ENCODE data around the gene TMEM208. TPM values are rescaled to one million over a fixed set of nuclear protein-coding genes. Genes with fewer than 3 reads are reported as not detected.

The TMEM208 gene
- total and polyA plus RNA-seq, 4 donors = 22.1 to 196 (median 93.8) TPM

GRCh38 chr16:67188323-67188722, 38.6 kb upstream of the TMEM208 start:
- TF ChIP-seq CTCF (IDR thresholded peaks at IDR 0.05; ENCODE audit: control extremely low read depth, extremely low read depth) = no peak
- H3K27me3 ChIP-seq (ENCODE audit: control insufficient read depth in 3 of 3, insufficient read depth in 3 of 3, low read length in 2 of 3) = no peaks in the 10 kb centered on the region
- H3K4me1 ChIP-seq (ENCODE audit: control insufficient read depth in 5 of 5, insufficient read depth in 5 of 5, low read length in 5 of 5) = peaks cover 8 to 38% (median 18%) of the 10 kb centered on the region in 5 donors
- ATAC-seq (ENCODE audit: insufficient read depth, low FRiP score) = no peak
- no peaks in the 10 kb centered on the region for H3K36me3 ChIP-seq (ENCODE audit: control insufficient read depth in 4 of 4, insufficient read depth in 4 of 4, low read length in 4 of 4)
- no peak overlapping the region for H3K4me3 ChIP-seq
- DNase-seq = no peak
- no peaks in the 10 kb centered on the region for H3K9me3 ChIP-seq (ENCODE audit: control insufficient read depth in 4 of 4, insufficient read depth in 3 of 4, low read length in 3 of 4)
- H3K9ac ChIP-seq (ENCODE audit: insufficient read depth in 1 of 2, low read length in 2 of 2) = no peak overlapping the region
- no peak overlapping the region for H3K27ac ChIP-seq (ENCODE audit: low read depth in 1 of 2, low read length in 1 of 2)
- 83 to 85% methylated on average over 4 of the region's 4 CpGs for WGBS, 2 donors

- ATAC-seq (ENCODE audit: insufficient read depth, low FRiP score) (no peak), DNase-seq (no peak)
- no peak overlapping the region for H3K9ac ChIP-seq (ENCODE audit: insufficient read depth in 1 of 2, low read length in 2 of 2)
- peaks cover 0 to 1% (median 0%) of the 10 kb centered on the region in 4 donors for H3K36me3 ChIP-seq (ENCODE audit: control insufficient read depth in 4 of 4, insufficient read depth in 4 of 4, low read length in 4 of 4)
- no peak overlapping the region for H3K27ac ChIP-seq (ENCODE audit: low read depth in 1 of 2, low read length in 1 of 2)
- H3K9me3 ChIP-seq (ENCODE audit: control insufficient read depth in 4 of 4, insufficient read depth in 3 of 4, low read length in 3 of 4) = no peaks in the 10 kb centered on the region
- H3K4me1 ChIP-seq (ENCODE audit: control insufficient read depth in 5 of 5, insufficient read depth in 5 of 5, low read length in 5 of 5) = peaks cover 8 to 41% (median 18%) of the 10 kb centered on the region in 5 donors
- WGBS, 2 donors = 92 to 98% methylated on average over 15 of the region's 15 CpGs
- H3K27me3 ChIP-seq (ENCODE audit: control insufficient read depth in 3 of 3, insufficient read depth in 3 of 3, low read length in 2 of 3) = no peaks in the 10 kb centered on the region
- no peak for TF ChIP-seq CTCF (IDR thresholded peaks at IDR 0.05; ENCODE audit: control extremely low read depth, extremely low read depth)
- H3K4me3 ChIP-seq = no peak overlapping the region
These were observed 38.1 kb upstream of the TMEM208 start for GRCh38 chr16:67188798-67189197.

GRCh38 chr16:67190041-67190440, 36.9 kb upstream of the TMEM208 start, which contains the start of gene EXOC3L1:
Gene EXOC3L1 (minus strand): TSS chr16:67190136. CDS start chr16:67189676, 460 bp downstream.
- Histone ChIP-seq H3K27me3 (ENCODE audit: control insufficient read depth in 3 of 3, insufficient read depth in 3 of 3, low read length in 2 of 3) (no peaks in the 10 kb centered on the region), H3K36me3 (ENCODE audit: control insufficient read depth in 4 of 4, insufficient read depth in 4 of 4, low read length in 4 of 4) (peaks cover 6 to 11% (median 10%) of the 10 kb centered on the region in 4 donors), H3K4me1 (ENCODE audit: control insufficient read depth in 5 of 5, insufficient read depth in 5 of 5, low read length in 5 of 5) (peaks cover 8 to 33% (median 18%) of the 10 kb centered on the region in 5 donors), H3K9me3 (ENCODE audit: control insufficient read depth in 4 of 4, insufficient read depth in 3 of 4, low read length in 3 of 4) (no peaks in the 10 kb centered on the region), H3K9ac (ENCODE audit: insufficient read depth in 1 of 2, low read length in 2 of 2) (no peak within 1 kb of the TSS), H3K27ac (ENCODE audit: low read depth in 1 of 2, low read length in 1 of 2) (peak within 1 kb of the TSS in 1 of 2 donors; percentile 56), H3K4me3 (peak within 1 kb of the TSS; percentile 45)
- no peak for TF ChIP-seq CTCF (IDR thresholded peaks at IDR 0.05; ENCODE audit: control extremely low read depth, extremely low read depth)
- ATAC-seq (ENCODE audit: insufficient read depth, low FRiP score) (no peak), DNase-seq (peak in 1 of 3 donors; percentile 22)
- 33 to 42% methylated on average over 6 of the region's 6 CpGs for WGBS, 2 donors

Data from lung (tissue), 12 donors.